DLD1 (cell line): Measurements from ENCODE around the gene LSM14A.
"Not testable (repeated sequence)": the region's sequence is repeated elsewhere in the genome, so short reads cannot be mapped to it uniquely, and the experiment has no call there.

Source experiments
- in situ Hi-C: cut with HindIII; loops from 2 replicates; pipeline ENCODE4 v1.10.0; 2017; ENCODE audit warnings: low sequenced_read_pairs

Gene LSM14A

GRCh38 chr19:34226036-34226435, 53.7 kb downstream of the LSM14A start:
- in situ Hi-C loops: no loop called here

GRCh38 chr19:34228347-34228746, 56.0 kb downstream of the LSM14A start:
- in situ Hi-C loops: no loop called here

GRCh38 chr19:34228762-34229161, 56.5 kb downstream of the LSM14A start:
- in situ Hi-C loops: no loop called here

GRCh38 chr19:34229721-34230120, 57.4 kb downstream of the LSM14A start:
- in situ Hi-C loops: no loop called here

- in situ Hi-C loops: no loop called here
These were observed 58.5 kb downstream of the LSM14A start for GRCh38 chr19:34230820-34231219.

- in situ Hi-C loops: no loop called here
These were observed 59.1 kb downstream of the LSM14A start for GRCh38 chr19:34231439-34231838.

GRCh38 chr19:34232566-34233481, 60.5 kb downstream of the LSM14A start:
- in situ Hi-C loops: no loop called here

- in situ Hi-C loops: no loop called here
These were observed 63.2 kb downstream of the LSM14A start for GRCh38 chr19:34235425-34235940.

- in situ Hi-C loops: no loop called here
These were observed 64.0 kb downstream of the LSM14A start for GRCh38 chr19:34236035-34236987.

- in situ Hi-C loops: no loop called here
These were observed 65.0 kb downstream of the LSM14A start for GRCh38 chr19:34237283-34237682.

GRCh38 chr19:34237939-34238338, 65.6 kb downstream of the LSM14A start:
- in situ Hi-C loops: no loop called here

- in situ Hi-C loops: no loop called here
These were observed 69.4 kb downstream of the LSM14A start for GRCh38 chr19:34241513-34242337.

- in situ Hi-C loops: not testable (repeated sequence)
These were observed 71.0 kb downstream of the LSM14A start for GRCh38 chr19:34243138-34243875.

GRCh38 chr19:34243876-34244578, 71.7 kb downstream of the LSM14A start:
- in situ Hi-C loops: no loop called here

- in situ Hi-C loops: no loop called here
These were observed 72.5 kb downstream of the LSM14A start for GRCh38 chr19:34244611-34245299.

- in situ Hi-C loops: no loop called here
These were observed 74.0 kb downstream of the LSM14A start for GRCh38 chr19:34246340-34246739.

- in situ Hi-C loops: no loop called here
These were observed 76.6 kb downstream of the LSM14A start for GRCh38 chr19:34248941-34249340.

- in situ Hi-C loops: not testable (repeated sequence)
These were observed 80.9 kb downstream of the LSM14A start for GRCh38 chr19:34253167-34253566.

- in situ Hi-C loops: not testable (repeated sequence)
These were observed 81.4 kb downstream of the LSM14A start for GRCh38 chr19:34253681-34254045.
